Fibroblast of villous mesenchyme (primary cell): Measurements from ENCODE around the gene DIRAS1. TPM values are rescaled to one million over a fixed set of nuclear protein-coding genes. Genes with fewer than 3 reads are reported as not detected.

Experiments used
- DNase-seq: peaks from one replicate; pipeline ENCODE4 v3.0.0-alpha.2; 2010; ENCODE audit warnings: low read depth
- H3K4me3 ChIP-seq: 2 replicates; pipeline ENCODE4 v1.5.1; 2011; ENCODE audit warnings: low read depth, mild to moderate bottlenecking, low read length
- total RNA-seq: library from RNA; depleted of rRNA; stranded (reverse); fragments of >200 nt; gene quantifications from 2 replicates; pipeline ENCODE4 v1.2.3, GENCODE V29; 2012
- TF ChIP-seq, protein P1 (sequence below): IDR thresholded peaks from 2 replicates; pipeline ENCODE4 v1.5.1; 2012; ENCODE audit warnings: low read depth, mild to moderate bottlenecking, low read length; ENCODE audit not compliant: insufficient read depth

Gene DIRAS1
- total RNA-seq, 1 donor, result under 0.01 TPM

DNA sequence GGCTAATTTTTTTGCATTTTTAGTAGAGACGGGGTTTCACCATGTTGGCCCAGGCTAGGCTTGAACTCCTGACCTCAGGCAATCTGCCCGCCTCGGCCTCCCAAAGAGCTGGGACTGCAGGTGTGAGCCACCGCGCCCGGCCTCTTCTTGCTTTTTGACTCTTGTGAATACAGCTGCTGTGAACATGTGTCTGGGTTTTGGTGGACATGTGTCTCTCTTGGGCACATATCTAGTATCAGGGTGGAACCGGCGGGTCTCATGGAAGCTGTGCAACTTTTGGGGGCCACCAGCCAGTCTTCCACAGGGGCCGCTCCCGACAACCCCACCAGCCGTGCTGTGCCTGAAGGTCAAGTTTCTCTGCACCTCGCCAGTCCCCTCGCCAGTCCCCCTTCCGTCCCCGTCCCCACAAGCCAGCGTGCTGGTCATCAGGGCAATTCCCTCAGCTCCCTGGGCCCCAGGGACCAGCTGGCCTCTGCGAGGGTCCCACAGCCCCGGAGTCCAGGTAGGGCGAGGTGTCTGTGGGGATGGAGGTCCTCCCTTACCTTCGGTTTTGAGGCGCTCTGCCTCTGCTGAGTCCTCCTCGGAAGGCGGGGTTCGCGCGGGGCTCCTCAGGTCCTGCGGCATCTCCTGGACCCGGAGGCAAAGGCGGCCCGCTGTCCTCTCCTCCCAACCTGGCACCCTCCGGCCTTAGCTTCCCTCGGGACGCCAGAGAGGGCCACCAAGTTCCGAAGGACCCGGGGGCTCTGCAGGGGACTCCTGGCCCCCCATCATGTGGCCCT, 45.6 kb upstream of the DIRAS1 start:
- H3K4me3 ChIP-seq, result no peak overlapping the region
- TF ChIP-seq, protein P1, sequence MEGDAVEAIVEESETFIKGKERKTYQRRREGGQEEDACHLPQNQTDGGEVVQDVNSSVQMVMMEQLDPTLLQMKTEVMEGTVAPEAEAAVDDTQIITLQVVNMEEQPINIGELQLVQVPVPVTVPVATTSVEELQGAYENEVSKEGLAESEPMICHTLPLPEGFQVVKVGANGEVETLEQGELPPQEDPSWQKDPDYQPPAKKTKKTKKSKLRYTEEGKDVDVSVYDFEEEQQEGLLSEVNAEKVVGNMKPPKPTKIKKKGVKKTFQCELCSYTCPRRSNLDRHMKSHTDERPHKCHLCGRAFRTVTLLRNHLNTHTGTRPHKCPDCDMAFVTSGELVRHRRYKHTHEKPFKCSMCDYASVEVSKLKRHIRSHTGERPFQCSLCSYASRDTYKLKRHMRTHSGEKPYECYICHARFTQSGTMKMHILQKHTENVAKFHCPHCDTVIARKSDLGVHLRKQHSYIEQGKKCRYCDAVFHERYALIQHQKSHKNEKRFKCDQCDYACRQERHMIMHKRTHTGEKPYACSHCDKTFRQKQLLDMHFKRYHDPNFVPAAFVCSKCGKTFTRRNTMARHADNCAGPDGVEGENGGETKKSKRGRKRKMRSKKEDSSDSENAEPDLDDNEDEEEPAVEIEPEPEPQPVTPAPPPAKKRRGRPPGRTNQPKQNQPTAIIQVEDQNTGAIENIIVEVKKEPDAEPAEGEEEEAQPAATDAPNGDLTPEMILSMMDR, result no peak
- no peak for DNase-seq

- no peak for DNase-seq
- no peak overlapping the region for H3K4me3 ChIP-seq
- TF ChIP-seq, protein P1, result no peak
Measured at GRCh38 chr19:2765376-2765775, 44.2 kb upstream of the DIRAS1 start.

DNA sequence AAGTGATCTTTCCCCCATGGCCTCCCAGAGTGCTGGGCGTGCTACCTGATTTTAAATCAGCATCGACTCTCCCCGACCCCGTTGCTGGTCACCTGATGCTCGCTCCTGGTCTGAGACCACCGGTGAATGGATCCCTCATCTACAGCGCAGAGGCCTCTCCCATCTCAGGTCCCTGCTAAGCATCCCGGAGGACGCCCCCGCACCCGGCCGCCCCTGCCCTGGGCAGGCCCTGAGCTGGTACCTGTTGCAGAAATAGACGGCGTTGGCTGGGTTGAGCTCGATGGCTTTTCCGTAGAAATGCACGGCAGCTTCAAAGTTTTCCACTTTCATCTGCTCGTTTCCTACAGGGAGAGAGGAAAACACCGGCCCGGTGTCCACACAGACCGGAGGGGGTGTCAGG, 43.8 kb upstream of the DIRAS1 start:
- TF ChIP-seq, protein P1, result no peak
- H3K4me3 ChIP-seq, result no peak overlapping the region
- DNase-seq, result no peak

DNA sequence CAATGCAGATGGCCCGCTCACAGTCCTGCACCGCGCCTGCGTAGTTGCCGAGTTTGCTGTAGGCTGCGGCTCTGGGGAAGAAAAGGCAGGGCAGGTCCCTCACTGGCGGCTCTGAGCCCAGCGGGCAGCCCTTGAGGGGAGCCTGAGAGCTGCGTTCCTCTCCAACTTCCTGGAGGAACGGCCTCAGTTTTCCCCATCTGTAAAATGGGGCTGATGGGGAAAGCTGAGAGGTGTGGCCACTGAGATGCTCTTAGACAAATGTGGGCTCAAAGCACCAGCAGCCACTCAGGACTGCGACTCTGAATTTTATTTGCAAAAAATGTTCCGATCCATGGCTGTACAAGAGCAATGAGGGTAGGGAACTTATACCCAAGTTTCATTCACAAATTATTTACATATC, 42.5 kb upstream of the DIRAS1 start:
- H3K4me3 ChIP-seq, result no peak overlapping the region
- TF ChIP-seq, protein P1, result no peak

GRCh38 chr19:2762783-2763496, 41.8 kb upstream of the DIRAS1 start:
- no peak for DNase-seq
- TF ChIP-seq, protein P1, result no peak
- no peak overlapping the region for H3K4me3 ChIP-seq

More for the DNA sequence above, 42.5 kb upstream of the DIRAS1 start:
- DNase-seq, result no peak

- DNase-seq, result no peak
- no peak overlapping the region for H3K4me3 ChIP-seq
- TF ChIP-seq, protein P1, result no peak
Measured at GRCh38 chr19:2761876-2762782, 41.0 kb upstream of the DIRAS1 start.
